SK-N-SH (cell line): Measurements from ENCODE around the gene SDHAF3.

Source experiments
- CTCF ChIP-seq: fragments of 200-600 bp; sonication (generic); IDR thresholded peaks from 2 replicates; pipeline ENCODE4 v1.6.1; 2017; ENCODE audit warnings: antibody characterized with exemption, mild to moderate bottlenecking, moderate library complexity
- EP300 ChIP-seq, 2 experiments: IDR thresholded peaks; 2 replicates each; pipeline versions ENCODE4 v1.4.0 to v1.6.1; 2012; ENCODE audit warnings: borderline replicate concordance in 1 of 2, low read depth in 1 of 2, low read length in 1 of 2
- EZH2phosphoT487 ChIP-seq: fragments of 200-600 bp; sonication (generic); IDR thresholded peaks from 2 replicates; pipeline ENCODE4 v1.6.1; 2017; ENCODE audit warnings: low read depth, mixed run types, mild to moderate bottlenecking, antibody characterized with exemption, moderate library complexity, borderline replicate concordance
- FOXJ3 ChIP-seq: sonication (generic); formaldehyde crosslinking; IDR thresholded peaks from 2 replicates; pipeline ENCODE4 v1.5.1; 2020; ENCODE audit warnings: mild to moderate bottlenecking, missing genetic modification reagents
- GABPA ChIP-seq: IDR thresholded peaks from 2 replicates; pipeline ENCODE4 v1.4.0; 2012; ENCODE audit warnings: low read depth, mild to moderate bottlenecking
- MAX ChIP-seq: IDR thresholded peaks from 2 replicates; pipeline ENCODE4 v1.4.0; 2012; ENCODE audit warnings: low read depth
- MXI1 ChIP-seq: IDR thresholded peaks from 2 replicates; pipeline ENCODE4 v1.6.1; 2012; ENCODE audit warnings: mild to moderate bottlenecking, low read depth, low read length, improper control_type of control experiment
- PBX3 ChIP-seq: IDR thresholded peaks from 2 replicates; pipeline ENCODE4; 2012
- POLR2AphosphoS5 ChIP-seq: IDR thresholded peaks from 2 replicates; pipeline ENCODE4 v1.6.1; 2012; ENCODE audit warnings: low read depth, low read length
- RFX5 ChIP-seq: IDR thresholded peaks from 2 replicates; pipeline ENCODE4 v1.6.1; 2012; ENCODE audit warnings: mild to moderate bottlenecking, improper control_type of control experiment, low read length
- SMC3 ChIP-seq: IDR thresholded peaks from 2 replicates; pipeline ENCODE4 v1.6.1; 2012; ENCODE audit warnings: low read depth, low read length, improper control_type of control experiment
- TAF1 ChIP-seq: IDR thresholded peaks from 2 replicates; pipeline ENCODE4 v1.6.1; 2012; ENCODE audit warnings: low read depth, mild to moderate bottlenecking, low read length, moderate library complexity, borderline replicate concordance
- ZBTB33 ChIP-seq: IDR thresholded peaks from 2 replicates; pipeline ENCODE4 v1.4.0; 2012; ENCODE audit warnings: low read depth, borderline replicate concordance
- TF ChIP-seq, protein P1 (sequence below): IDR thresholded peaks from 2 replicates; pipeline ENCODE4 v1.6.1; 2012; ENCODE audit warnings: mild to moderate bottlenecking, low read depth, low read length, moderate library complexity

DNA sequence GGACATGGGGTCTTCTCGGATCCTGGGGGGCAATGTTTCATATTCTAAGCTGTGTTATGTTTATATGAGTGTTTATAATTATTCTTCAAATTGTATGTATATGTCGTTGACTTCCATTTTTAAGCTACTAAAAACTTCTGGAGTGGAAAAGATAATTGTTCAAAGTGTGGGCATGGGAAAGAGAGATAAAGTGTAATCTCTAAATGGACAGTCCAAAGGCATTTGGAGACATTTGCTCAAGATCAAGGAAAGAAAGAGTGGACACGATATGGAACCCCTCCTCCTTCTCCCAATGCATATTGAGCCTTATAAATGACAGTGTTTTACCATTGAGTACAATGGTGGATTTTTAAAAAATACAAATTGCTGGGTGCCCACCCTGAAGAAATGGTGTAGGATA lies 81.1 kb downstream of the SDHAF3 start:
- no peak for TF ChIP-seq POLR2AphosphoS5
- no peak for TF ChIP-seq EP300 (IDR thresholded peaks at IDR 0.05; ENCODE audit: borderline replicate concordance in 1 of 2, low read depth in 1 of 2, low read length in 1 of 2)
- no peak for TF ChIP-seq RFX5
- TF ChIP-seq CTCF = no peak
- no peak for TF ChIP-seq ZBTB33
- TF ChIP-seq PBX3 = no peak
- TF ChIP-seq, protein P1, sequence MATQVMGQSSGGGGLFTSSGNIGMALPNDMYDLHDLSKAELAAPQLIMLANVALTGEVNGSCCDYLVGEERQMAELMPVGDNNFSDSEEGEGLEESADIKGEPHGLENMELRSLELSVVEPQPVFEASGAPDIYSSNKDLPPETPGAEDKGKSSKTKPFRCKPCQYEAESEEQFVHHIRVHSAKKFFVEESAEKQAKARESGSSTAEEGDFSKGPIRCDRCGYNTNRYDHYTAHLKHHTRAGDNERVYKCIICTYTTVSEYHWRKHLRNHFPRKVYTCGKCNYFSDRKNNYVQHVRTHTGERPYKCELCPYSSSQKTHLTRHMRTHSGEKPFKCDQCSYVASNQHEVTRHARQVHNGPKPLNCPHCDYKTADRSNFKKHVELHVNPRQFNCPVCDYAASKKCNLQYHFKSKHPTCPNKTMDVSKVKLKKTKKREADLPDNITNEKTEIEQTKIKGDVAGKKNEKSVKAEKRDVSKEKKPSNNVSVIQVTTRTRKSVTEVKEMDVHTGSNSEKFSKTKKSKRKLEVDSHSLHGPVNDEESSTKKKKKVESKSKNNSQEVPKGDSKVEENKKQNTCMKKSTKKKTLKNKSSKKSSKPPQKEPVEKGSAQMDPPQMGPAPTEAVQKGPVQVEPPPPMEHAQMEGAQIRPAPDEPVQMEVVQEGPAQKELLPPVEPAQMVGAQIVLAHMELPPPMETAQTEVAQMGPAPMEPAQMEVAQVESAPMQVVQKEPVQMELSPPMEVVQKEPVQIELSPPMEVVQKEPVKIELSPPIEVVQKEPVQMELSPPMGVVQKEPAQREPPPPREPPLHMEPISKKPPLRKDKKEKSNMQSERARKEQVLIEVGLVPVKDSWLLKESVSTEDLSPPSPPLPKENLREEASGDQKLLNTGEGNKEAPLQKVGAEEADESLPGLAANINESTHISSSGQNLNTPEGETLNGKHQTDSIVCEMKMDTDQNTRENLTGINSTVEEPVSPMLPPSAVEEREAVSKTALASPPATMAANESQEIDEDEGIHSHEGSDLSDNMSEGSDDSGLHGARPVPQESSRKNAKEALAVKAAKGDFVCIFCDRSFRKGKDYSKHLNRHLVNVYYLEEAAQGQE = no peak
- TF ChIP-seq EZH2phosphoT487 = no peak
- TF ChIP-seq MAX = no peak
- TF ChIP-seq GABPA = no peak
- TF ChIP-seq TAF1 = no peak
- no peak for TF ChIP-seq FOXJ3 (CRISPR knock-in tag)
- no peak for TF ChIP-seq SMC3
- TF ChIP-seq MXI1 = no peak
